ENCODE data around the gene HERC4. TPM values are rescaled to one million over a fixed set of nuclear protein-coding genes. Genes with fewer than 3 reads are reported as not detected.

The HERC4 gene
- total RNA-seq, 1 experiment from 2014 or later = 57.4 TPM

GRCh38 chr10:68086910-68087684 lies 12.0 kb upstream of the HERC4 start:
- Histone ChIP-seq H3K9ac (ENCODE audit: low read length) (peak overlapping the region; percentile 80), H3K4me1 (ENCODE audit: insufficient read depth, low read length) (peaks cover 88% of the 10 kb centered on the region), H3K4me2 (ENCODE audit: low read length) (peak overlapping the region; percentile 85), H2AFZ (ENCODE audit: low read length) (peak overlapping the region; percentile 33), H3F3A (ENCODE audit: low read length, unreplicated experiment) (peaks cover 8% of the 10 kb centered on the region), H3K9me2 (replicated peaks; ENCODE audit: low read length) (no peaks in the 10 kb centered on the region), H3K4me3 (ENCODE audit: low read length) (peak overlapping the region; percentile 66), H3K27me3 (ENCODE audit: low read length) (no peaks in the 10 kb centered on the region), H3K27ac (ENCODE audit: low read length) (peak overlapping the region; percentile 91), H3K36me3 (ENCODE audit: low read depth, low read length) (no peaks in the 10 kb centered on the region), H3K79me2 (ENCODE audit: low read length) (peaks cover 50% of the 10 kb centered on the region), H4K20me1 (ENCODE audit: low read length) (no peaks in the 10 kb centered on the region), H3K9me3 (ENCODE audit: low read length) (no peaks in the 10 kb centered on the region)
- POLR2A ChIA-PET (ENCODE audit: unreplicated experiment) = interaction anchor here (0.6 kb wide), 2 partner anchors 14 to 232 kb away, joined by 4 to 9 read pairs; no protein-coding TSS in a partner anchor
- BruUV-seq (replicated peaks) = TSS peak; percentile 31
- CTCF ChIA-PET = interaction anchor here (1.0 kb wide), 2 partner anchors 69 to 219 kb away, joined by 3 to 8 read pairs; no protein-coding TSS in a partner anchor
- DNase-seq (peak; percentile 94), ATAC-seq (peak; percentile 44)
- TF ChIP-seq EZH2phosphoT487 (IDR thresholded peaks at IDR 0.05; ENCODE audit: borderline replicate concordance, low read length) (no peak), CTCF (conservative IDR thresholded peaks at IDR 0.05; ENCODE audit: low read depth, low read length) (no peak), EZH2 (IDR thresholded peaks at IDR 0.05; ENCODE audit: low read length, unreplicated experiment) (no peak)
- intact Hi-C loops (cut with micrococcal nuclease) = loop anchor here (1.0 to 5.0 kb wide), 3 partner anchors 8 to 245 kb away; partner anchors contain the start of genes HNRNPH3 and PBLD

GRCh38 chr10:68086011-68086410 lies 10.9 kb upstream of the HERC4 start:
- Histone ChIP-seq H3K36me3 (ENCODE audit: low read depth, low read length) (no peaks in the 10 kb centered on the region), H3K4me3 (ENCODE audit: low read length) (no peak overlapping the region), H3K27ac (ENCODE audit: low read length) (peak overlapping the region; percentile 91), H3K9me2 (replicated peaks; ENCODE audit: low read length) (no peaks in the 10 kb centered on the region), H3K79me2 (ENCODE audit: low read length) (peaks cover 40% of the 10 kb centered on the region), H3F3A (ENCODE audit: low read length, unreplicated experiment) (peaks cover 8% of the 10 kb centered on the region), H3K4me1 (ENCODE audit: insufficient read depth, low read length) (peaks cover 88% of the 10 kb centered on the region), H3K9ac (ENCODE audit: low read length) (peak overlapping the region; percentile 80), H3K27me3 (ENCODE audit: low read length) (no peaks in the 10 kb centered on the region), H3K4me2 (ENCODE audit: low read length) (peak overlapping the region; percentile 53), H3K9me3 (ENCODE audit: low read length) (no peaks in the 10 kb centered on the region), H2AFZ (ENCODE audit: low read length) (peak overlapping the region; percentile 23), H4K20me1 (ENCODE audit: low read length) (no peaks in the 10 kb centered on the region)
- no peak for TF ChIP-seq EZH2 (IDR thresholded peaks at IDR 0.05; ENCODE audit: low read length, unreplicated experiment)
- TF ChIP-seq EZH2phosphoT487 (IDR thresholded peaks at IDR 0.05; ENCODE audit: borderline replicate concordance, low read length) = no peak
- no peak for TF ChIP-seq CTCF (conservative IDR thresholded peaks at IDR 0.05; ENCODE audit: low read depth, low read length)
- intact Hi-C loops (cut with micrococcal nuclease) = loop anchor here (1.0 to 5.0 kb wide), 3 partner anchors 9 to 246 kb away; partner anchors contain the start of genes HNRNPH3 and PBLD
- DNase-seq (peak; percentile 93), ATAC-seq (peak; percentile 40)
- CTCF ChIA-PET = interaction anchor here (0.9 to 1.1 kb wide), 2 partner anchors 69 to 71 kb away, joined by 3 to 4 read pairs; no protein-coding TSS in a partner anchor
- POLR2A ChIA-PET (ENCODE audit: unreplicated experiment) = interaction anchor here (0.6 kb wide), 1 partner anchor 268 kb away, joined by 4 read pairs; no protein-coding TSS in a partner anchor
- no TSS peak for BruUV-seq (replicated peaks)

Data from PC-3 (cell line).